IMR-90 (cell line): ENCODE measurements around the gene MSX1. TPM values are rescaled to one million over a fixed set of nuclear protein-coding genes. Genes with fewer than 3 reads are reported as not detected.

ENCODE experiments used
- ATAC-seq: fragments of 200-7000 bp; cut with Tn5 transposase; 2 replicates; pipeline ENCODE4 v1.9.1; 2020; ENCODE audit warnings: low read depth, mild to moderate bottlenecking, moderate library complexity
- BruUV-seq: library from RNA; stranded (reverse); fragments of 400-500 nt; replicated peaks from 2 replicates; lab custom pipeline; 2021; lab: Mats Ljungman, UMichigan
- CTCF ChIA-PET: fragments of 300-600 bp; formaldehyde crosslinking; extraction: SDS; loops from one replicate; lab custom pipeline; 2021; ENCODE audit warnings: antibody characterized with exemption; lab: Yijun Ruan, JAX
- POLR2A ChIA-PET: fragments of 300-600 bp; sonication (Branson Sonifier 250); formaldehyde crosslinking; loops from one replicate; lab custom pipeline; 2022; ENCODE audit warnings: antibody characterized with exemption; ENCODE audit not compliant: unreplicated experiment; lab: Charles Lee
- DNase-seq: peaks from one replicate; pipeline ENCODE4 v3.0.0; 2013
- H2AFZ ChIP-seq: replicated peaks from 2 replicates; pipeline ENCODE3; 2013; ENCODE audit warnings: low read length, mild to moderate bottlenecking; ENCODE audit not compliant: poor library complexity
- H2AK5ac ChIP-seq: 2 replicates; pipeline ENCODE4 v1.6.1; 2013; ENCODE audit warnings: low read depth, low read length, inconsistent platforms
- H2AK9ac ChIP-seq: replicated peaks from 2 replicates; pipeline ENCODE3; 2013; ENCODE audit warnings: mild to moderate bottlenecking, low read depth, low read length, moderate library complexity; ENCODE audit not compliant: poor library complexity
- H2BK120ac ChIP-seq: 2 replicates; pipeline ENCODE4 v1.6.1; 2013; ENCODE audit warnings: low read depth, low read length, inconsistent platforms
- H2BK15ac ChIP-seq: 3 replicates; pipeline ENCODE4 v1.6.1; 2013; ENCODE audit warnings: low read depth, low read length, inconsistent platforms
- H2BK20ac ChIP-seq: 2 replicates; pipeline ENCODE4 v1.6.1; 2013; ENCODE audit warnings: low read depth, mild to moderate bottlenecking, inconsistent platforms, low read length, moderate library complexity
- H2BK5ac ChIP-seq: 2 replicates; pipeline ENCODE4 v1.6.1; 2013; ENCODE audit warnings: mild to moderate bottlenecking, low read depth, low read length, inconsistent platforms; ENCODE audit not compliant: poor library complexity, severe bottlenecking
- H3K14ac ChIP-seq: replicated peaks from 2 replicates; pipeline ENCODE4 v1.6.1; 2013; ENCODE audit warnings: low read depth, low read length, inconsistent platforms
- H3K18ac ChIP-seq: 2 replicates; pipeline ENCODE4 v1.6.1; 2013; ENCODE audit warnings: low read depth, low read length, control low read depth
- H3K23ac ChIP-seq: 2 replicates; pipeline ENCODE4 v1.6.1; 2013; ENCODE audit warnings: low read depth, low read length, inconsistent platforms
- H3K27ac ChIP-seq: 2 replicates; pipeline ENCODE4 v1.5.1; 2013; ENCODE audit warnings: mild to moderate bottlenecking, control low read depth, low read length; ENCODE audit not compliant: insufficient read depth
- H3K27me3 ChIP-seq: 2 replicates; pipeline ENCODE4 v1.6.1; 2013; ENCODE audit warnings: low read length; ENCODE audit not compliant: control insufficient read depth, insufficient read depth
- H3K36me3 ChIP-seq: 2 replicates; pipeline ENCODE4 v1.6.1; 2013; ENCODE audit warnings: low read length, mixed read lengths; ENCODE audit not compliant: control insufficient read depth, insufficient read depth
- H3K4ac ChIP-seq: 2 replicates; pipeline ENCODE4 v1.6.1; 2013; ENCODE audit warnings: low read depth, low read length, inconsistent platforms
- H3K4me1 ChIP-seq: 2 replicates; pipeline ENCODE4 v1.6.1; 2013; ENCODE audit warnings: low read length, mixed read lengths; ENCODE audit not compliant: control insufficient read depth, insufficient read depth
- H3K4me2 ChIP-seq: 2 replicates; pipeline ENCODE4 v1.6.1; 2013; ENCODE audit warnings: low read depth, mild to moderate bottlenecking, control low read depth, low read length, moderate library complexity
- H3K4me3 ChIP-seq: 2 replicates; pipeline ENCODE4 v1.5.1; 2013; ENCODE audit warnings: low read depth, mild to moderate bottlenecking, control low read depth, low read length, moderate library complexity; ENCODE audit not compliant: insufficient read depth
- H3K56ac ChIP-seq: 2 replicates; pipeline ENCODE4 v1.6.1; 2013; ENCODE audit warnings: low read length, inconsistent platforms; ENCODE audit not compliant: insufficient read depth; ENCODE audit errors: extremely low read depth
- H3K79me1 ChIP-seq, 2 experiments: 2 replicates each; pipeline ENCODE4 v1.6.1; 2013; ENCODE audit warnings: low read length in 2 of 2, inconsistent platforms in 1 of 2, low read depth in 1 of 2
- H3K9ac ChIP-seq: 2 replicates; pipeline ENCODE4 v1.6.1; 2013; ENCODE audit warnings: low read depth, low read length, control low read depth
- H3K9me1 ChIP-seq: 2 replicates; pipeline ENCODE4 v1.6.1; 2013; ENCODE audit warnings: low read length, inconsistent platforms; ENCODE audit not compliant: insufficient read depth
- H3K9me3 ChIP-seq: 2 replicates; pipeline ENCODE4 v1.6.1; 2013; ENCODE audit warnings: low read length; ENCODE audit not compliant: control insufficient read depth, insufficient read depth
- H4K20me1 ChIP-seq: 2 replicates; pipeline ENCODE4 v1.6.1; 2013; ENCODE audit warnings: low read length, inconsistent platforms; ENCODE audit not compliant: insufficient read depth
- H4K5ac ChIP-seq: 2 replicates; pipeline ENCODE4 v1.6.1; 2013; ENCODE audit warnings: mild to moderate bottlenecking, low read depth, low read length, control low read depth
- H4K8ac ChIP-seq, 2 experiments: 2 replicates each; pipeline ENCODE4 v1.6.1; 2013; ENCODE audit warnings: low read depth in 2 of 2, low read length in 2 of 2, control low read depth in 1 of 2, inconsistent platforms in 1 of 2
- H4K91ac ChIP-seq: 2 replicates; pipeline ENCODE4 v1.6.1; 2013; ENCODE audit warnings: low read depth, low read length, inconsistent platforms; ENCODE audit not compliant: insufficient read depth
- BHLHE40 ChIP-seq: fragments of 150-350 bp; IDR thresholded peaks from 2 replicates; pipeline ENCODE4 v1.6.1; 2016; ENCODE audit warnings: mild to moderate bottlenecking, low read depth, low read length
- CHD1 ChIP-seq: IDR thresholded peaks from 2 replicates; pipeline ENCODE4 v1.6.1; 2012; ENCODE audit warnings: low read depth, low read length, improper control_type of control experiment
- CTCF ChIP-seq: conservative IDR thresholded peaks from 2 replicates; pipeline ENCODE4 v1.5.1; 2012; ENCODE audit warnings: mild to moderate bottlenecking, low read depth, low read length, improper control_type of control experiment
- POLR2A ChIP-seq: IDR thresholded peaks from 2 replicates; pipeline ENCODE4 v1.6.1; 2012; ENCODE audit warnings: mild to moderate bottlenecking, low read depth, low read length
- RCOR1 ChIP-seq: IDR thresholded peaks from 2 replicates; pipeline ENCODE4 v1.6.1; 2012; ENCODE audit warnings: mild to moderate bottlenecking, low read length, improper control_type of control experiment; ENCODE audit not compliant: insufficient replicate concordance
- USF2 ChIP-seq: fragments of 150-350 bp; IDR thresholded peaks from 2 replicates; pipeline ENCODE4 v1.6.1; 2017; ENCODE audit warnings: mild to moderate bottlenecking, antibody characterized with exemption, low read length, low read depth
- WGBS, 2 experiments: methylation state at CpG; one replicate each; pipeline versions ENCODE4 v1.1.5 to v1.1.7; 2013; ENCODE audit warnings: missing lambda C conversion rate in 2 of 2; ENCODE audit not compliant: insufficient read length in 1 of 2; ENCODE audit errors: extremely low coverage in 2 of 2; 5-methylcytosine and 5-hydroxymethylcytosine counted together
- dilution Hi-C: fragments of 300-500 bp; cut with HindIII; formaldehyde crosslinking; loops from one replicate; pipeline ENCODE4 v1.14.3; 2018; ENCODE audit warnings: low sequenced_read_pairs; ENCODE audit not compliant: unreplicated experiment
- in situ Hi-C: fragments of 300-500 bp; cut with MboI; formaldehyde crosslinking; loops from 3 replicates; pipeline ENCODE4 v1.14.3; 2019; ENCODE audit warnings: low sequenced_read_pairs, inconsistent platforms, mixed read lengths
- intact Hi-C: fragments of 100-400 bp; cut with micrococcal nuclease; formaldehyde crosslinking; loops from 2 replicates; pipeline ENCODE4 v1.10.0; 2022
- polyA plus RNA-seq, 3 experiments: library from polyadenylated mRNA; depleted of rRNA; stranded (reverse); fragments of >200 nt; gene quantifications; 2 replicates each; pipeline ENCODE4 v1.2.3, GENCODE V29; 2012; ENCODE audit warnings: low replicate concordance in 1 of 3
- total RNA-seq: library from RNA; depleted of rRNA; stranded (reverse); fragments of >200 nt; gene quantifications from 2 replicates; pipeline ENCODE4 v1.2.3, GENCODE V29; 2012

Gene MSX1
- total and polyA plus RNA-seq, 2 of the 4 experiments (the other 2 are of a cell fraction) = 1.1 to 3.9 TPM

- Histone ChIP-seq H3K36me3 (no peaks in the 10 kb centered on the region), H3K9me1 (peaks cover 3% of the 10 kb centered on the region; the same call in 1 of the 2 replicates), H2BK20ac (no peak overlapping the region), H3K9me3 (peaks cover 3% of the 10 kb centered on the region; the same call in 1 of the 2 replicates), H2BK5ac (no peak overlapping the region), H3K4me1 (no peaks in the 10 kb centered on the region), H3K4me3 (no peak overlapping the region), H2BK15ac (no peak overlapping the region), H2AK5ac (no peak overlapping the region), H3K27ac (no peak overlapping the region), H4K20me1 (peaks cover 4% of the 10 kb centered on the region; the same call in 1 of the 2 replicates), H4K91ac (no peak overlapping the region), H3K9ac (no peak overlapping the region), H2BK120ac (no peak overlapping the region), H3K14ac (no peak overlapping the region), H3K4me2 (peak overlapping the region; percentile 21; the same call in 1 of the 2 replicates), H2AK9ac (no peak overlapping the region), H4K5ac (no peak overlapping the region), H3K4ac (no peak overlapping the region), H3K79me1 (no peaks in the 10 kb centered on the region), H3K27me3 (peaks cover 99% of the 10 kb centered on the region), H2AFZ (peak overlapping the region; percentile 62), H3K23ac (no peak overlapping the region), H4K8ac (no peak overlapping the region), H3K18ac (no peak overlapping the region), H3K56ac (no peak overlapping the region)
- 5% methylated on average over 14 of the region's 40 CpGs; no CpG with 5 or more reads in 1 of the 2 experiments for WGBS, 2 experiments
- in situ Hi-C loops = loop anchor here (5.0 kb wide), 2 partner anchors 198 to 383 kb away; no protein-coding TSS in a partner anchor
- no TSS peak for BruUV-seq
- intact Hi-C loops = no loop called here
- no peak for DNase-seq
- TF ChIP-seq CHD1 (no peak), CTCF (no peak), USF2 (no peak), RCOR1 (no peak), POLR2A (no peak), BHLHE40 (peak; percentile 70)
- no peak for ATAC-seq
- ChIA-PET CTCF (interaction anchor here (1.6 kb wide), 1 partner anchor 10 kb away, joined by 3 read pairs; no protein-coding TSS in a partner anchor), POLR2A (no interaction called here)
- dilution Hi-C loops = no loop called here
These were observed 10.5 kb downstream of the MSX1 start for GRCh38 chr4:4869731-4870571.
